ENCODE results near the gene SEMA3C. TPM values are rescaled to one million over a fixed set of nuclear protein-coding genes. Genes with fewer than 3 reads are reported as not detected.

SEMA3C gene
- polyA plus RNA-seq, 4 donors, result 24.3 to 248 (median 51.3) TPM

DNA sequence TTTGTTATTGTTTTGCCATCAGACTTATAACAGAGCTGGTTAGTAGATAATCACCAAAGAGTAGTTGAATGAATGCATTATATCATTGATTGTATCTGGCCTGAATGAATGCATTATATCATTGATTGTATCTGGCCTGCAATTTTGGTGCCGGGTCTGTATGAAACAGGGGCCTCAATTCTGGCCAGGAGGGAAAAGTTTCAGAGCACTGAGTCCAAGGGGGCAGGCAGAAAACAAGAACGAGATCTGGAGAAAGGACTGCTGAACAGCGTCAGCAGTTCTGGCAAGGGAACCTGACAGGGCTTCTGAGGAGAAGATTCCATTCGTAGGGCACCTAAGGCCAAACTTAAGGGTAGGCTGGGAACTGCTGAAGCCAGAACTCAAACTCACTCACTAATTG, 128.0 kb downstream of the SEMA3C start:
- no peak for DNase-seq (ENCODE audit: low read depth in 4 of 4, low spot score in 3 of 4)

GRCh38 chr7:80787721-80788120, 131.1 kb downstream of the SEMA3C start:
- no peak for DNase-seq (ENCODE audit: low read depth in 4 of 4, low spot score in 3 of 4)

GRCh38 chr7:80785961-80786536, 132.8 kb downstream of the SEMA3C start:
- DNase-seq (ENCODE audit: low read depth in 4 of 4, low spot score in 3 of 4), result no peak

- DNase-seq (ENCODE audit: low read depth in 4 of 4, low spot score in 3 of 4), result no peak
Measured at GRCh38 chr7:80785276-80785675, 133.6 kb downstream of the SEMA3C start.

- DNase-seq (ENCODE audit: low read depth in 4 of 4, low spot score in 3 of 4), result no peak
Measured at GRCh38 chr7:80783678-80784327, 135.0 kb downstream of the SEMA3C start.

DNA sequence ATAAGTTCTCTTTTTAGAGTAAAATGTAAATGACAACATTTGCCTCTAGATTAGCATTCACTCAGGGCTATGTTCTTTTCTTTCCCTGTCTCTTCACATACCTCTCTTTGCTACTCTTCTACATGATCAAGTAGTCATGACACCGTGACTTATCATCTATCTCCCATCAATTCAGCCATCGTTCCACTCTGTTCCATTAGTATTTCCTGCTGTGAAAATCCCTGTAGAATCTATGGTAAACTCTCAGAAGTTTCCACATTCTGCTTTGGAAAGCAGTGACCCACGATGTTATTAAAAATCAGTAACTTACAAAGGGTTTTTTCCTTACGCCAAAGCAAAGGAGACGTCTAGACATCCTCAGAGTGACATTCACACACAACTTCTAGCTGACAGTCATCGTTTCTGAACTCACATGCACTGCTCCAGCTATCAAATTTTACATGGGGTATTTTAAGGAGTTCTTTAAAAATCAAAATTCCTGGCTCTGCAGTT, 135.6 kb downstream of the SEMA3C start:
- no peak for DNase-seq (ENCODE audit: low read depth in 4 of 4, low spot score in 3 of 4)

GRCh38 chr7:80781561-80781979, 137.3 kb downstream of the SEMA3C start:
- no peak for DNase-seq (ENCODE audit: low read depth in 4 of 4, low spot score in 3 of 4)

GRCh38 chr7:80781146-80781545, 137.7 kb downstream of the SEMA3C start:
- no peak for DNase-seq (ENCODE audit: low read depth in 4 of 4, low spot score in 3 of 4)

- no peak for DNase-seq (ENCODE audit: low read depth in 4 of 4, low spot score in 3 of 4)
Measured at GRCh38 chr7:80779456-80779855, 139.4 kb downstream of the SEMA3C start.

DNA sequence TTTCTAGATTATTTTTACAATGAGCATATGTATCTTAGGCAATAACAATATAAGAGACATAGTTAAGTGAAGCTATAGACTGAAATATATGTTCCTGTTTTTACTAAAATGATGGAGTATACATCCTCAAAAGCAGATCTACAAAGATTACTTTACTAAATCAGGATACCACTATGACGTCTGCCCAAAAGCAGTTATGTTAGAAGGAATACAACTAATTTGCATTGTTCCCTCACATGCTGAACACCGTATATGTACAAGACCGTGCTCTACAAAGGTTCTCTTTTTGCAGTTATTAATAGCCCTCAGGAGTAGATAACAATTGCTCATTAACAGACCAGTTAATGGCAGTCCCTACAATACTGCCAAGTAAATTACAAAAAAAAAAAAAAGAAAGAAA, 143.0 kb downstream of the SEMA3C start:
- DNase-seq (ENCODE audit: low read depth in 4 of 4, low spot score in 3 of 4), result no peak

DNA sequence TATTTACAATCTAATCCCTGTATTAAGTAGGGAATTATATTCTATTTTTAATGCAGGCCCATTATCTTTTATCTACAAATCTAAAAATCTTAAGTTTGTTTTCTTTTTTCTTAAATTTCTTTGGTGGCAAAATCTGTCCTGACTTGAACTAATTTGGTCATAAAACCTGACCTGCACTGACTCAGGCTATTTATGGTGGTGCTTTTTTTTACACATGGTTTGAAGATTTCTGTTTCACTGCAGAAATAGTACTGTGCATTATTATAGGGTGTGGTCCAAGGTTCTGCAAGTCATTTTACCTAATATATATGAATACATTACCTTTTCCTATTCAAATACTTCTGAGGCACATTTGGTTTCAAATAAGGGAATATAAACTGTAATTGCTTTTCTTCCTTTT, 143.4 kb downstream of the SEMA3C start:
- DNase-seq (ENCODE audit: low read depth in 4 of 4, low spot score in 3 of 4), result no peak

DNA sequence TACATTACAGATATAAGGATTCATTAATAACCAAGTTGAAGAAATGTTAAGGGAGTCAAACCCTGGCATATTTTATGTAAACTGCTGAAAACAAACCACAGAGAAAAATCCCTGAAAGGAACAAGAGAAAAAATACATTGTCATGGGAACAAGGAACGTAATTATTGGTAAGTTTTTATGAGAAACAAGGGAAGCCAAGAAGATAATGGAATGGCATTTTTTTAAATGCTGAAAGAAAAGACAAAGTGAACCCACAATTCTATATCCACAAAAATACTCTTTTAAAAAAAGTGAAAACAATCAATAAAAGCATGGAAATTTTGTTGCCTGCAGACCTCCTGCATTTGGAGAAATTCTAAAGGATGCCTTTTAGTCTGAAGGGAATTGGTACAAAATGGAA, 144.0 kb downstream of the SEMA3C start:
- DNase-seq (ENCODE audit: low read depth in 4 of 4, low spot score in 3 of 4), result no peak

GRCh38 chr7:80773787-80774508, 144.9 kb downstream of the SEMA3C start:
- DNase-seq (ENCODE audit: low read depth in 4 of 4, low spot score in 3 of 4), result no peak

GRCh38 chr7:80772347-80772993, 146.4 kb downstream of the SEMA3C start:
- no peak for DNase-seq (ENCODE audit: low read depth in 4 of 4, low spot score in 3 of 4)

- DNase-seq (ENCODE audit: low read depth in 4 of 4, low spot score in 3 of 4), result no peak
Measured at GRCh38 chr7:80771523-80771922, 147.3 kb downstream of the SEMA3C start.

DNA sequence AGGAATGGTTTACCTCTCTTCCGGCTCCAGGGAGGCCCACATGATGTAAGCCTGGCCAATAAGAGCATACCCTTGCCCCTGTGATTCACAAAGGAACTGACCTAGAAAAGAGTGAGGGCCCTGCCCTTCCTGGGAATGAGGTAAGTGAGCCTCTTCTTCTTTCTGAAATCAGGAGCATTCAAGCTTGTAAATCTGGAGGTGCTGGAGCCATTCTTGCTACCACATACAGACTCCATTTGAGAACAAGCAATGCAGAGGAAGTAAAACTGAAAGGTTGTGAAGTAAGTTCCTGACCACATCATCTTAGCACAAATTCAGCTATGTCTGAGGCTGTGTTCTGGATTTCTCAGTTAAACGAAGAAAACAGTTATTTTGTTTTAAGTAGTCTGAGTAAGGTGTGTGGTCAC, 148.2 kb downstream of the SEMA3C start:
- DNase-seq (ENCODE audit: low read depth in 4 of 4, low spot score in 3 of 4), result no peak

- no peak for DNase-seq (ENCODE audit: low read depth in 4 of 4, low spot score in 3 of 4)
Measured at GRCh38 chr7:80770061-80770460, 148.8 kb downstream of the SEMA3C start.

DNA sequence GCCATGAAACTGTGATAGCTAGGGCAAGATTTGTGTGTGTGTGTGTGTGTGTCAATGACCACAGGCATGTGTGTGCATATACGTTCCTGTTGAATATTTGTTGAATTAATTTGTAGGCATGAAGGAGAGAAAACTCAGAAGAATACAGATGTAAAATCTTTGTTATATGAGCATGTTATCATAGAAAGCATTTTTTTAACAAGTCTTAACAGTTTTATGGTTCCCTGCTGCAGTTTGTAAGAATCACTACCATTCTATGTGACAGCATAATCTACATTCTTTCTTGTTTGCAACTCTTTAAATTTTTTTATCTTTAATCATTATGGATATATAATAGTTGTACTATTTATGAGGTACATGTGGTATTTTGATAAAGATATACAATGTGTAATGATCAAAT, 150.1 kb downstream of the SEMA3C start:
- no peak for DNase-seq (ENCODE audit: low read depth in 4 of 4, low spot score in 3 of 4)

- no peak for DNase-seq (ENCODE audit: low read depth in 4 of 4, low spot score in 3 of 4)
Measured at GRCh38 chr7:80767654-80768053, 151.2 kb downstream of the SEMA3C start.

GRCh38 chr7:80766724-80767123, 152.1 kb downstream of the SEMA3C start:
- no peak for DNase-seq (ENCODE audit: low read depth in 4 of 4, low spot score in 3 of 4)

DNA sequence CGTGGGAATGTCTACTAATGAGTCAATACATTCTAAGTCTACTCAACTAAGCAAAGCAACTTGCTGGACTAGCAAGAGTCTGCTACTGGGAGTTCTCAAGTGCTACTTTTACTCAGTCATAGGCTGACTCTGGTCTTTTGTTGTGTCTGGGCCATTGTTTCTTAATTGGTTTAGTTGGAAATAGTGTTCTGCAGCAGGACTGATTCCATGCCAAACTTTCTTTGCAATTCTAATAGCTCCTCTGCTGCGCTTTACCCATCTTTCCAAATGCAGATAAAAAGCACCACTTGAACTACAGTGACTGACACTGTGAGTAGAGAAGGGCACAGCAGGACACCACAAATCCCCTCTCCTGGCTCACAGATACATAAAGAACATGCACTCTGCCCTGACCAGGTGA, 154.7 kb downstream of the SEMA3C start:
- no peak for DNase-seq (ENCODE audit: low read depth in 4 of 4, low spot score in 3 of 4)
